Motor neuron (in vitro differentiated cells): ENCODE measurements around the gene DGKI. TPM values are rescaled to one million over a fixed set of nuclear protein-coding genes. Genes with fewer than 3 reads are reported as not detected.
A peak's percentile ranks its signal among the peaks of the same experiment; 100 is the strongest.

ENCODE experiments used
- ATAC-seq, 8 experiments: fragments of 200-7000 bp; cut with Tn5 transposase; replicated peaks in 6 of 8; 2 replicates each; pipeline ENCODE4 v1.8.0; 2021; ENCODE audit warnings: mild to moderate bottlenecking in 8 of 8, moderate library complexity in 8 of 8
- H3K27ac ChIP-seq, 2 donors: fragments of 250-450 bp; sonication (Bioruptor Pico); 2 replicates each; pipeline ENCODE4 v1.9.0; 2021; ENCODE audit warnings: antibody characterized with exemption in 2 of 2, mild to moderate bottlenecking in 2 of 2, moderate library complexity in 1 of 2
- H3K4me1 ChIP-seq, 2 donors: fragments of 250-450 bp; sonication (Bioruptor Pico); replicated peaks in 1 of 2; 2 replicates each; pipeline ENCODE4 v1.6.1; 2021; ENCODE audit warnings: antibody characterized with exemption in 2 of 2, mild to moderate bottlenecking in 2 of 2, moderate library complexity in 1 of 2
- H3K4me3 ChIP-seq, 5 donors: fragments of 250-450 bp; sonication (Bioruptor Pico); 2 replicates each; pipeline ENCODE4 v1.9.0; 2021; ENCODE audit warnings: antibody characterized with exemption in 5 of 5, mild to moderate bottlenecking in 5 of 5, moderate library complexity in 4 of 5
- WGBS, 10 experiments: fragments of 450-650 bp; shearing (Covaris generic); methylation state at CpG; one replicate each; pipeline ENCODE4 v1.0.0; 2022; 5-methylcytosine and 5-hydroxymethylcytosine counted together
- in situ Hi-C, 9 experiments: fragments of 400-800 bp; cut with MboI; loops; one replicate each; pipeline ENCODE4 v1.15.0; 2021; ENCODE audit warnings: low sequenced_read_pairs in 9 of 9, low pct_unique_long_range_greater_than_20kb in 2 of 9; ENCODE audit not compliant: unreplicated experiment in 9 of 9
- total RNA-seq, 8 experiments: library from RNA; unstranded; fragments of 300-600 nt; gene quantifications; 2 replicates each; pipeline versions ENCODE4 v1.2.3 to v1.2.4, GENCODE V29; 2022

The DGKI gene
- total RNA-seq, 8 experiments from 2014 or later: 0.27 to 30.3 (median 10.4) TPM

DNA sequence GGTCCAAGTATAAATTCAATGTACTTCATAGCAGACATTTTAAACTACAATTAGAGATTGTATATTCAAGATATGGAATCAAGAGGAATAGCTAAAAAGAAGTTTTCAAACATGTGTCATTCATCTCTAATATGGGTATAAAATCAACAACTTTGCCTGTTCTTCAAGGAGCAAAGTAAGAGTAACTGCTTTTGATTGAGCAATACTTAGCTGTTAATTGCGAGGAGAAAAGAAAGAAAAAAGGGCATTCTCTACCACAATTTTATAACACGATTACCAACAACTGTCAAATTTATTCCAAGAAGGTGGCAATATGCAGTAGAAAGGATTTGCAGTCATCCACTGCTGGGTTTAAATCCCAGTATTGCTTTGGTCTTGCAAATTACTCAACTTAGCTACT, 356.9 kb downstream of the DGKI start:
- Histone ChIP-seq H3K4me3 (no peak overlapping the region), H3K27ac (no peak overlapping the region), H3K4me1 (no peaks in the 10 kb centered on the region)
- in situ Hi-C loops: no loop called here
- 36 to 100% (median 75%) methylated on average over 1 to 2 of the region's 2 CpGs for WGBS, 10 experiments
- ATAC-seq: no peak

DNA sequence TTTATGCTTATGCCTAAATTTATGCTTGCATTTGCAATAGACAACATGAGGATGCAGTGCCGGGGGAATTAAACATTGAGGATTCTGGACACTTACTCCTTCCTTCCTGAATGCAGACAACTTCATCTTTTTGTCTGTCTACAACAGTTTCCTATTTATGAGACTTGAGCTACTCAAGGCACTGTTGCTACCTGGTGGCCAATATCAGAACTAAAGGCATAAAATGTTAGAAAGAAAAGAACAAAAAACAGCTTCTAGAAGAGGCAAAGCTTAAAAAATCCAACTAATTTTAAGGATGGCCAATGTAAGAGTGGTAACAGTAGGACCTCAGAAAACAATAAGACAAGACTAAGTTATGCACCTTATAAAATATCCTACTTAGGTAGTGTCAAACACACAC, 358.7 kb downstream of the DGKI start:
- in situ Hi-C loops: no loop called here

DNA sequence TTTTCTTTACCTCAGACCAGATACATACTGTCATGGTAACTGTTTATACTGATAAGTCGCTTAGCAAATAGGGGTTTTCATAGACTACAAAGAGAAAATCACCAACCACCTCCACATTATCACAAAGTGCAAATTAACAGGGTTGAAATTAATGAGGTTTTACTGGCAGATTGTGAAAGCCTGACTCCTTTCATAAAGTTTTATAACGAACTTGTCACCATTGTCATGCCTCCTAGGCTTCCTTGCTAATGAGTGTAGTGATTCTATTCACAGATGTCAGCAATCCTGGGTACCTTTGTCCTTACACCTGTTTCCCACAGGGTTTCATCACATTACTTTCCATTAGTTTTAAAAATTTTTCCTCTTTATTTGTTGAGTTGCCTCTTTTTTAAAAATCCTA, 361.0 kb downstream of the DGKI start:
- Histone ChIP-seq H3K27ac (no peak overlapping the region), H3K4me3 (no peak overlapping the region), H3K4me1 (no peaks in the 10 kb centered on the region)
- no peak for ATAC-seq
- WGBS, 10 experiments: 0 to 100% (median 47%) methylated on average over 1 to 2 of the region's 2 CpGs; no CpG with 5 or more reads in 1 of the 10 experiments
- in situ Hi-C loops: no loop called here

More for the DNA sequence above, 358.7 kb downstream of the DGKI start:
- ATAC-seq: peak in 2 of 8 experiments; percentile 29 to 54
- Histone ChIP-seq H3K4me3 (no peak overlapping the region), H3K27ac (no peak overlapping the region), H3K4me1 (no peaks in the 10 kb centered on the region)
- WGBS, 10 experiments: 0 to 100% (median 58%) methylated on average over 1 of the region's 1 CpG; no CpG with 5 or more reads in 2 of the 10 experiments

DNA sequence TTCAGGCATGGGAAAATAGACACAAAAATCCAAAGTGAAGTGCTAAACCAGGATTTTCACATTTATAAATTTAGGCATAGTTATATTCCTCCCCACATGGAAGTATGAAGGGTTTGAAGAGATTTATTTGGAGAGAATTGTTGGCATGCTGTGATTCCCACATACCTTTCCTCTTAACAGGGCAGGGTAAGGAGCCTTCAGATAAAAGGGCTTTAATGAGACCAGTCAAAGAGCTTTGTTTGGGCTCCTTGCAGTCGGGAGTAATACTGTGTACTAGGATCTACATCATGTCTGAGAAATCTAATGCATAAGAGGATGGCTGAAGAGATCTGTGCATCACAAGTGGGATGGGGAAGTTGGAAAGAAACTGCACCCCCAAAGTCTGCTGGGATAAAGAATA, 362.4 kb downstream of the DGKI start:
- WGBS, 10 experiments: 0 to 100% (median 86%) methylated on average over 1 of the region's 1 CpG; no CpG with 5 or more reads in 5 of the 10 experiments
- H3K4me1 ChIP-seq: no peaks in the 10 kb centered on the region
- in situ Hi-C loops: no loop called here
- H3K4me3 ChIP-seq: no peak overlapping the region
- ATAC-seq: no peak
- no peak overlapping the region for H3K27ac ChIP-seq

DNA sequence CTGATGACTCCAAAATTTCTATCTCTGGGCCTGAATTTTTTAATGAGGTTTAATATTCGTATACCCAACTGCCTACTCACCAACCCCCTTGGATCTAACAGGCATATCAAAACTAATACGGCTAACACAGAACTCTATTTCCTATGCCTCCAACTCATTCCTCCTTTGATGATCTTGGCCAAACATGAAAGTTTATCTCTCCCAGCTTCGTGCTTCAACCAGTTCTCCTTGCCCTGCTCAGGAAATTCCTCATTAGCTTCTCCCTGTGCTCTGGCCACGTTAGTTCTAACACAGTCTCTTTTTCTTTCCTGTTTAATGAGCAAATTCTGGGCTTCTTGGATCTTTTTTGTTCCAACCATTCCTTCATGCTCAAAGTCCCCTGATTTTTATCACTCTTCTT, 364.3 kb downstream of the DGKI start:
- Histone ChIP-seq H3K4me3 (no peak overlapping the region), H3K4me1 (no peaks in the 10 kb centered on the region), H3K27ac (no peak overlapping the region)
- 21 to 91% (median 77%) methylated on average over 1 to 4 of the region's 4 CpGs for WGBS, 10 experiments
- in situ Hi-C loops: no loop called here
- no peak for ATAC-seq

DNA sequence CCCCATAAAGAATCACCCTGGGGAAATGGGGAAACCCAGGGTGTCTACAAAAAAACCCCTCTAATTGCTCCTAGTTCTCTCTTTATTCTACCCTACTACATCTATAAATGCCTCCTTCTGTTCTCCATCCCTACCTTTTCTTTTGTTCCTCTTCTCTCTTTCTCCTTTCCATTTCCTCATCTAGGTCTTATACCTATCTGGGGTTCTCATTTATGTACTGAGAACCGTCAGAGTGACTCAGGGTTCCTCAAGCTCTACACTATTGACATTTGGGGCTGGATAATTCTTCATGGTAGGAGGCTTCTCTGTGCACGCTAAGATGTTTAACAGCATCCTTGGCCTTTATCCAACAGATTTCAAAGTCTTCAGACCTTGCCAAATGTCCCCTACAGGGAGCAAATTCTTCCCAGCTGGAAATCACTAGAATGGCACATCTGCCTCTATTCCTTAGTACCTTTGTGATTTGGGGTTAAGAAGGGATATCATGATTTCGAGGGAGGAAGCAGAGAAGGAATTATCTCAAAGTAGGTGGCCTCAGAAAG, 365.9 kb downstream of the DGKI start:
- no peak overlapping the region for H3K4me3 ChIP-seq
- in situ Hi-C loops: no loop called here
- no peak for ATAC-seq
- no peak overlapping the region for H3K27ac ChIP-seq
- 0 to 86% (median 66%) methylated on average over 1 to 3 of the region's 3 CpGs for WGBS, 10 experiments
- H3K4me1 ChIP-seq: no peaks in the 10 kb centered on the region

DNA sequence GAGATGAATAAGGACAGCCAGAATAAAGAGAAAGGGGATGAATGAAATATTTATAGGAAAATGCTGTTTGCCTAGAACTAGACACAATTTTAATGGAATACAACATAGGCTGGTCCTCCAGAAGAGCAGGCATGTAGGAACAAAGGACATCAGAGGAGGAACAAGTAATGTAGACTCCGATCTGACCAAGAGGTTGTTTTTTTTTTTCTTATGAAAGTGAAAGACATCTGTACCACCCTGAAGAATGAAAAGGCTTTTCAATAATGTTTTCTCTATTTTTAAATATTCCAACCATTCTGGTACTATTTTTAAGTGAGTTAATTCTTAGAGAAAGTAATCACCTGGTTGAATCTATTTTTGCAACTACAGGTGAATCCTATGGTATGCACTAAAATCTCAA, 366.4 kb downstream of the DGKI start:
- WGBS, 10 experiments: 75 to 100% (median 89%) methylated on average over 1 of the region's 1 CpG; no CpG with 5 or more reads in 1 of the 10 experiments
- H3K27ac ChIP-seq: no peak overlapping the region
- ATAC-seq: no peak
- no peaks in the 10 kb centered on the region for H3K4me1 ChIP-seq
- in situ Hi-C loops: no loop called here
- H3K4me3 ChIP-seq: no peak overlapping the region

DNA sequence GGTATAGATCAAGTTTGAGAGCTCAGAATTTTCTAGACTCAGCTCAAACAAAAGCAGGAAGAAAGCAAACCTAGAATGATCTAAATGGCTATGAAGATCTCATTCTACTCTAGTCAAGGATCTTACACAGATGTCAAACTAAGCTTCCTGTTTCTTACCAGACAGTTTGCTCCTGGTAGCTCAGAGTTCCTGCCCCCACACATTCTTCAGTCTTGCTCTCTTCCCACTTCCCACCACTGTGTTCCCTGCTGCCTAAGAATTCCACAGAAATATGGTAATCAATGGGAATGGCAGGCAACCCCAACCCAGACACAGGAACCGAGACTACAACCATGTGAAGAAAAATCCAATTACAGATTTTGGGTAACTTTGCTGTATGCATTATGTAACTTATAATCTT, 369.8 kb downstream of the DGKI start:
- 25 to 100% (median 50%) methylated on average over 1 of the region's 1 CpG; no CpG with 5 or more reads in 2 of the 10 experiments for WGBS, 10 experiments
- in situ Hi-C loops: no loop called here

DNA sequence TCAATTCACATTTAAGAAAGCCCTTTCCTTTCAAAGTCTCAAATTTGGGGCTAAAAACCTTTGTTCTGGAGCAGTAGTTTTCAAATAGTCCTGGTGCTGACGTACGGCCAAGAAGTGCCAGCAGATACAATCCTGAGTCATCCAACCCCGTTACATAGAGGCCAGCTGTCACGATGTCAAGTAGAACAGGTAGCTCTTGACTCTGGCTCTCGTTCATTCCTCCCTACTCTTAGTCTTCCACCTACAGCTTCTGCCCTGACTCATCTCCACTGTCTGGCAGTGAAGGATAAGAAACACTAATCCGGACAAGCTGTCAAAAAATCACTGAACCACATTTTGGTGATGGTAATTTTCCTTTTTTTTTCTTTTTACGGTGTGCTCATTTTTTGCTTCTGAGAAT, 370.8 kb downstream of the DGKI start:
- Histone ChIP-seq H3K4me1 (no peaks in the 10 kb centered on the region), H3K27ac (no peak overlapping the region), H3K4me3 (no peak overlapping the region)
- 3 to 100% (median 86%) methylated on average over 1 to 7 of the region's 7 CpGs for WGBS, 10 experiments
- in situ Hi-C loops: no loop called here
- no peak for ATAC-seq

More for the DNA sequence above, 369.8 kb downstream of the DGKI start:
- no peak overlapping the region for H3K27ac ChIP-seq
- no peak for ATAC-seq
- no peaks in the 10 kb centered on the region for H3K4me1 ChIP-seq
- no peak overlapping the region for H3K4me3 ChIP-seq

DNA sequence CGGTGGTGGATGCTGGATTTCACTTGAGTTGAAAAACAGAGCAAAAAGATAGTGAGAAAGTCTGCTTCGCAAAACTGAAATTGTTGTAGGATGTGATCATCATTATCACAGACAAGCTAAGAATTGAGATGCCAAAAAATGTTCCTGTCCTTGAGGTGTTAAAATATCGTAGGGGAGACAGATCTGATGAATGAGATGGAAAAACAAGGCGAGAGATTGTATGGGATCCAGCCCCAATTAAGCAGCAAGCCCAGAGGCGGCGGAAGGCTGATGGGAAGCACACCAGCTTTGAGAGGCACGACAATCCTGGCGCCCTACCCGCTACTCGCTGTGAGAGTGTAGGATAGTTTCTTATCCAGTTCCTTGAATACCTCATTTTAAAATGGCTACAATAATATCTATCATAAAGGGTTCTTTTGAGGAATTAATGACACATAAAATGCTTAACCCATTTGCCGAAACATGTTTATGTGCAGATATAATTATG, 372.2 kb downstream of the DGKI start:
- 81 to 100% (median 92%) methylated on average over 3 to 11 of the region's 11 CpGs; no CpG with 5 or more reads in 1 of the 10 experiments for WGBS, 10 experiments
- no peak for ATAC-seq

DNA sequence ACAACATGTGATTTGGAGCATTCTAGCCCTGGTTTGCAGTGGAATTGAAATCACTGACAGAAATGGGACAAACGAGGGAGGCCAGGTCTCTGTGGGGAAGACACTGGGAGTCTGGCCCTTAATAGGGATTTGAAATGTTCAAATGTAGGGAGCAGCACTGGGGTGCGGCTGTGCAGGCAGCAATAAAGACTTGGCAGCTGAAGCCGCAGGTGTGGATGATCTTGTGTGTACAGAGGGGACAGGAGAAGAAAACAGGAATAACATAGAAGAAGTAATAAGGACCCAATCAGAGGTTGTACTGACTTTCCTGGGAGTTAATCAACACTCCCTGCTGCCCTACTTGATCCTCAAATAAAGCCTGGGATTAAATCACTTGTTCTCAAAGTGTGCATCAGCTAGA, 375.6 kb downstream of the DGKI start:
- Histone ChIP-seq H3K4me1 (no peaks in the 10 kb centered on the region), H3K4me3 (no peak overlapping the region), H3K27ac (no peak overlapping the region)
- no peak for ATAC-seq
- WGBS, 10 experiments: 40 to 100% (median 70%) methylated on average over 1 to 3 of the region's 3 CpGs; no CpG with 5 or more reads in 2 of the 10 experiments
- in situ Hi-C loops: loop anchor here in 2 of 9 experiments (25.0 kb wide), 3 partner anchors 116 to 309 kb away; no protein-coding TSS in a partner anchor

More for the DNA sequence above, 372.2 kb downstream of the DGKI start:
- H3K27ac ChIP-seq: no peak overlapping the region
- in situ Hi-C loops: loop anchor here in 2 of 9 experiments (25.0 kb wide), 3 partner anchors 113 to 312 kb away; no protein-coding TSS in a partner anchor
- no peaks in the 10 kb centered on the region for H3K4me1 ChIP-seq
- H3K4me3 ChIP-seq: no peak overlapping the region

DNA sequence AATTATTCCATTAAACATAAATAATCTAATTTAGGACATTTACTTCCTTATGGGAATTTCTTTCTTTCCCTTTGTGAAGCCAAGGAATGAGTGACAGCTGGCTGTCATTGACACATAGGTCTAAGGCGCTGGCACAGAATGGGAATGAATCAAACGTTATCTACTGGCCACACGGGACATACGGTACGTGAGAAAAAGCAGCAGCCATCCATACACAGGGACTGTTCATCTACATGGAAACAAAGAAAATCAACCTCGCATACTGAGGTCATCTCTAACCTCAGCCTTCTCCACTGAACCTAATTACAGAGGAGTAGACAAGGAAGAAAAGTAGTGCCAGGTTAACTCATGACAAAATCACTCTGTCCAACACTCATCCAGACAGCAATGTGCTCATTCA, 376.9 kb downstream of the DGKI start:
- in situ Hi-C loops: loop anchor here in 2 of 9 experiments (25.0 kb wide), 3 partner anchors 117 to 308 kb away; no protein-coding TSS in a partner anchor
- Histone ChIP-seq H3K4me3 (no peak overlapping the region), H3K27ac (no peak overlapping the region), H3K4me1 (no peaks in the 10 kb centered on the region)
- WGBS, 10 experiments: 74 to 100% (median 89%) methylated on average over 1 to 6 of the region's 6 CpGs; no CpG with 5 or more reads in 1 of the 10 experiments
- no peak for ATAC-seq

DNA sequence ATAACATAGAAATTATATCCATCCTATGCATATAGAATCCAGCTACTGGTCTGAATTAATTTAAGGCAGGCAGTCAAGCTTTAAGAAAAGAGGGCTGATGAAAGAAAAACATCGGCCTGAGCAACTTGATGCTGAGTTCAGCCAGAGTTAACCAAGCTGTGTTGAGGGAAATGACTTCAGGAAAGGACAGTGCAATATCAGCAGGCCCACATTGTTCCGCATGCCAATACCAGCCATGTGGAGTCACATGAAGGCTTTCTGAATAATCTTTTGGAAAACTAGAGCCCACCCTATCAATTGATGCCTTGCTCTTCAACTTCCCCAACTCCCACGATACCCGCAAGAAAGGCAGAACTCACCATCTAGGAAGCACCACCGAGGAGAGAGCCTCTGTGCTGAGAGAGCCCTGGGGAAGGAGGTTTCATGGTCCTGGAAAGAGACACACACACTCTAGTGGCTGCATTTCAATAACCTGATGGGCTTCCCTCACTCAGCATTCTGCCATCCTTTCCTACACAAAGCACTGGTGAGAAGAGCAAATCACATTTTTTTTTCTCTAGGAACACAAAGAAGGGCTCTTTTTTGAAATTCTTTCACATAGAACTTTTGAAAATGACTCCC, 377.5 kb downstream of the DGKI start:
- in situ Hi-C loops: loop anchor here in 2 of 9 experiments (25.0 kb wide), 3 partner anchors 118 to 307 kb away; no protein-coding TSS in a partner anchor
- no peaks in the 10 kb centered on the region for H3K4me1 ChIP-seq
- peak in 1 of 8 experiments; percentile 29 for ATAC-seq
- H3K27ac ChIP-seq: peak overlapping the region in 1 of 2 donors; percentile 47
- H3K4me3 ChIP-seq: no peak overlapping the region
- WGBS, 10 experiments: 74 to 100% (median 97%) methylated on average over 1 to 5 of the region's 5 CpGs; no CpG with 5 or more reads in 1 of the 10 experiments
